Thoracic aorta (tissue), 2 donors: ENCODE results near the gene LGSN. TPM values are rescaled to one million over a fixed set of nuclear protein-coding genes. Genes with fewer than 3 reads are reported as not detected.
"Not testable (repeated sequence)": the region's sequence is repeated elsewhere in the genome, so short reads cannot be mapped to it uniquely, and the experiment has no call there.

Experiments
- ATAC-seq: fragments of 150-250 bp; one replicate; pipeline ENCODE4 v1.8.0; 2017; ENCODE audit warnings: low read depth; ENCODE audit not compliant: insufficient number of reproducible peaks, low FRiP score
- DNase-seq: peaks from one replicate; pipeline ENCODE4 v3.0.0-alpha.2; 2020; ENCODE audit warnings: low spot score
- H3K27ac ChIP-seq, 2 donors: fragments of 200-600 bp; sonication (generic); 1 replicate in 1 of 2; 2 replicates in 1 of 2; pipeline ENCODE4 v1.5.1; 2016; ENCODE audit warnings: mild to moderate bottlenecking in 2 of 2, moderate library complexity in 2 of 2
- H3K27me3 ChIP-seq: fragments of 200-600 bp; sonication (generic); replicated peaks from 2 replicates; pipeline ENCODE4 v1.6.0; 2016; ENCODE audit warnings: mild to moderate bottlenecking; ENCODE audit not compliant: insufficient read depth
- H3K36me3 ChIP-seq: fragments of 200-600 bp; sonication (generic); one replicate; pipeline ENCODE4 v1.5.1; 2016
- H3K4me1 ChIP-seq, 2 donors: fragments of 200-600 bp; sonication (generic); 1 replicate in 1 of 2; 2 replicates in 1 of 2; pipeline versions ENCODE4 v1.5.1 to v1.6.0; 2016; ENCODE audit warnings: low read depth in 2 of 2, mild to moderate bottlenecking in 1 of 2; ENCODE audit not compliant: control insufficient read depth in 1 of 2
- H3K4me3 ChIP-seq: fragments of 200-600 bp; sonication (generic); 2 replicates; pipeline ENCODE4 v1.5.1; 2016; ENCODE audit warnings: mild to moderate bottlenecking
- H3K9me3 ChIP-seq: fragments of 200-600 bp; sonication (generic); 2 replicates; pipeline ENCODE4 v1.5.1; 2016
- total RNA-seq, 2 donors: library from RNA; depleted of rRNA; stranded (reverse); fragments of >200 nt; gene quantifications; one replicate each; pipeline versions ENCODE4 v1.1.0 to v1.2.3, GENCODE V29; 2016
- TF ChIP-seq, protein P1 (sequence below): fragments of 200-600 bp; sonication (generic); IDR thresholded peaks from one replicate; pipeline ENCODE4 v1.5.1; 2019; ENCODE audit warnings: antibody characterized with exemption

Gene LGSN
- total RNA-seq, 2 donors from 2014 or later = not detected

DNA sequence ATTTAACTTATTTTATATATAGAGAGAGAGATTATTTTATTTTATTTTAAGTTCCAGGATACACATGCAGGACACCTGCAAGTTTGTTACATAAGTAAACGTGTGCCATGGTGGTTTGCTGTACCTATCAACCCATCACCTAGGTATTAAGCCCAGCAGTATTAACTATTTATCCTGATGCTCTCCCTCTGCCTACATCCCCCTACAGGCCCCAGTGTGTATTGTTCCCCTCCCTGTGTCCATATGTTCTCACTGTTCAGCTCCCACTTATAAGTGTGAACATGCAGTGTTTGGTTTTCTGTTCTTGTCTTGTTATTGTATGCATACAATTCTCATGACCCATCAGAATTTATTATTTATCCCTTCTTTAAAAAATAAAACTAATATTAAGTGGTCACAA lies 73.9 kb downstream of the LGSN start:
- no peaks in the 10 kb centered on the region for H3K4me1 ChIP-seq
- ATAC-seq (no peak), DNase-seq (no peak)
- H3K4me3 ChIP-seq = no peak overlapping the region
- no peaks in the 10 kb centered on the region for H3K9me3 ChIP-seq
- no peaks in the 10 kb centered on the region for H3K27me3 ChIP-seq
- H3K36me3 ChIP-seq = no peaks in the 10 kb centered on the region
- TF ChIP-seq, protein P1, sequence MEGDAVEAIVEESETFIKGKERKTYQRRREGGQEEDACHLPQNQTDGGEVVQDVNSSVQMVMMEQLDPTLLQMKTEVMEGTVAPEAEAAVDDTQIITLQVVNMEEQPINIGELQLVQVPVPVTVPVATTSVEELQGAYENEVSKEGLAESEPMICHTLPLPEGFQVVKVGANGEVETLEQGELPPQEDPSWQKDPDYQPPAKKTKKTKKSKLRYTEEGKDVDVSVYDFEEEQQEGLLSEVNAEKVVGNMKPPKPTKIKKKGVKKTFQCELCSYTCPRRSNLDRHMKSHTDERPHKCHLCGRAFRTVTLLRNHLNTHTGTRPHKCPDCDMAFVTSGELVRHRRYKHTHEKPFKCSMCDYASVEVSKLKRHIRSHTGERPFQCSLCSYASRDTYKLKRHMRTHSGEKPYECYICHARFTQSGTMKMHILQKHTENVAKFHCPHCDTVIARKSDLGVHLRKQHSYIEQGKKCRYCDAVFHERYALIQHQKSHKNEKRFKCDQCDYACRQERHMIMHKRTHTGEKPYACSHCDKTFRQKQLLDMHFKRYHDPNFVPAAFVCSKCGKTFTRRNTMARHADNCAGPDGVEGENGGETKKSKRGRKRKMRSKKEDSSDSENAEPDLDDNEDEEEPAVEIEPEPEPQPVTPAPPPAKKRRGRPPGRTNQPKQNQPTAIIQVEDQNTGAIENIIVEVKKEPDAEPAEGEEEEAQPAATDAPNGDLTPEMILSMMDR = no peak
- H3K27ac ChIP-seq = no peak overlapping the region

DNA sequence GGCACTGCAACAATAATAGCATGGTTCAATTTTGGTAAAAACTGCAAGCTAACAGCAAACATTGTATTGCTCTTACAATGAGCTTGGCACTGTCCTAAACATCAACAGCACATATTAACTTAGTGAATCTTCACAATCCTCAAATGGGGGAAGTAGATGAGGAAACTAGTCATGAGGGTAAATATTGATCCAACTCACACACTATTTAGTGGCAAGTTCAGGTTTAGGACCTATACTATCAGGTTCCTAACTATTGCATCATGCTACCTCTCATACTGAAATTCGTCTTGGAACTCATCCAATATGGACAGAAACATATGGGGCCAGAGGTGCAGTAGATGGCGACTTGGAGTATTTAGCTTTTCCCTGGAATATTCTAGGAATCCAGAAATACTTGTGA lies 74.4 kb downstream of the LGSN start:
- Histone ChIP-seq H3K9me3 (no peaks in the 10 kb centered on the region), H3K27me3 (no peaks in the 10 kb centered on the region), H3K36me3 (no peaks in the 10 kb centered on the region), H3K4me1 (no peaks in the 10 kb centered on the region), H3K4me3 (no peak overlapping the region), H3K27ac (no peak overlapping the region)
- TF ChIP-seq, protein P1 = no peak
- ATAC-seq (no peak), DNase-seq (no peak)

DNA sequence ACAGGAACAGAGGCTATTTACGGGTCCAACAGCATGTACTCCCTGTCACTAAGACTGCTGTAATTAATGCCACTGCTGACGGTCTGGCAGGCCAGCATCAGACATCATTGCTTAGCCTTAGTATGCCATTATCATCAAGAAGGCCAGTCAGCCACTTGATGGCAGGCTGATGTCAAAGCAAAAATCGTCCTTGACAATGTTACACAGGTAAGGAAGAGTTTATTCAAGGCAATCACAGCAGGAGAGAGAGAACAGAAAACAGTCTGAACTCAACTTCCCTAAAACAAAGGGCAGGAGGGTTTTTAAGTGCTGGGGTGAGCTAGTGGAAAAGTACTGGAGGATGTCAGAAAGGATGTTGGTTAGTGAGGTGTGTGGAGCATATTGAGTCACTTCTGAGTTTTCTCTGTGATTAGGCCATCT lies 83.4 kb downstream of the LGSN start:
- Histone ChIP-seq H3K36me3 (no peaks in the 10 kb centered on the region), H3K27ac (no peak overlapping the region), H3K4me1 (no peaks in the 10 kb centered on the region), H3K27me3 (no peaks in the 10 kb centered on the region), H3K9me3 (no peaks in the 10 kb centered on the region), H3K4me3 (no peak overlapping the region)
- DNase-seq (no peak), ATAC-seq (no peak)
- TF ChIP-seq, protein P1 = no peak

DNA sequence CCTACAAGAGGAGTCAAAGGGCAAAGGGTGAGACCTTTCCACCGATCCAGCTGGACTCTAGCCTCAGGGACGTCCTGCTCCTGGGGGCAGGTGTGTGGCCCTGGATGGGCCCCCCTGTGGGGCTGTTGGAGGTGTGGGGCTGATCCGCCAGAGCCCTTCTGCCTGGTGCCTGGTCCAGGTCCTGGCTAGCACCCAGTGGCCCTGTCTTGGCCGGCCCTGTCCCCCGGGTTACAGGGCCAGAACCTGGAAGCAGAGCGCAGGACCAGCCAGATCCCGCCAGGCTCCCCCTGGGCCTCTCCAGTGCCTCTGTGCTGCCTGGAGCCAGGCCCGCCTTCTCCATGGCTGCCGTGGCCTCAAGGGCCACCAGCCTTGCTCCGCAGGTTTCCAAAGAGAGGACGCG lies 89.3 kb downstream of the LGSN start:
- H3K4me1 ChIP-seq, H3K27me3 ChIP-seq, ATAC-seq, H3K36me3 ChIP-seq, H3K27ac ChIP-seq, H3K4me3 ChIP-seq, H3K9me3 ChIP-seq, DNase-seq: not testable (repeated sequence)

DNA sequence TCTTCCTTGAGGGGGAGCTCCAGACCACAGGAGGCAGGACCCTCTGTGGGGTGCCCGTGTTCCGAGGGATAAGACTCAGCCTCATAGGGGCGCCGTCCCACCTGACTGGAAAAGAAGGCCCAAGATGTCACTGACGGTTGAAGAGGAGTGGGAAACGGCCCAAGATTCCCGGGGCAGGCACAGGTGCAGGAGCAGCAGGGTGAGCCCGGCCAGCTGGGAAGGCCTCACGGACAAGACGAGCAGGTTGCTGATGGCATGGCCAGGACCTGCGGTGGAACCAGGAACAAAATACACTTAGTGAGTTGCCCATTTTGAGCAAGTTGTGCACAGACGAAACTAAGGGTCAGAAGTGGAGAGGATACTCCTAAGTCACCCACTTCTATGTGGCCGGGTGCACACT lies 89.8 kb downstream of the LGSN start:
- not testable (repeated sequence) for H3K27ac ChIP-seq, H3K36me3 ChIP-seq, ATAC-seq, H3K9me3 ChIP-seq, DNase-seq, H3K27me3 ChIP-seq, H3K4me3 ChIP-seq, H3K4me1 ChIP-seq

DNA sequence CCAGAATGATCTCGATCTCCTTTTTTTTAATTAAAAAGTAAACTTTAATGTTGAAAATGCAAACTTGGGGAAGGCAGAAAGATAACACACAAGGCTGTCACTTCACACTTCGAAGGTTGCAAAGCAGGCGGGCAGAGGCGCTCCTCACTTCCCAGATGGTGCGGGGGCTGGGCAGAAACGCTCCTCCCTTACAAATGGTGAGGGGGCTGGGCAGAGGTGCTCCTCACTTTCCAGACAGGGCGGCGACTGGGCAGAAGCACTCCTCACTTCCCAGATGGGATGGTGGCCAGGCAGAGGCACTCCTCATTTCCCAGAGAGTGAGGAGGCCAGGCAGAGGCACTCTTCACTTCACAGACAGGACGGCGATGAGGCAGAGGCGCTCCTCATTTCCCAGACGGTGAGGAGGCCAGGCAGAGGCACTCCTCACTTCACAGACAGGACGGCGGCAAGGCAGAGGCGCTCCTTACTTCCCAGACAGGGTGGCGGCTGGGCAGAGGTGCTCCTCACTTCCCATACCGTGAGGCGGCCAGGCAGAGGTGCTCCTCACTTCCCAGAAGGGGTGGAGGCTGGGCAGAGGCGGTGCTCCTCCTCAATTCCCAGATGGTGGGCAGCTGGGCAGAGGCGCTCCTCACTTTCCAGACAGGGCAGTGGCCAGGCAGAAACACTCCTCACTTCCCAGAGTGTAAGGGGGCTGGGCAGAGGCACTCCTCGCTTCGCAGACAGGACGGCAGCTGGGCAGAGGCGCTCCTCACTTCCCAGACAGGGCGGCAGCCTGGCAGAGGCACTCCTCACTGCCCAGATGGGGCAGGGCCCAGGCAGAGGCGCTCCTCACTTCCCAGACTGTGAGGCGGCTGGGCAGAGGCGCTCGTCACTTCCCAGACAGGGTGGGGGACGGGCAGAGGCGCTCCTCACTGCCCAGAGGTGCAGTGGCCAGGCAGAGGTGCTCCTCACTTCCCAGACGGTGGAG lies 91.6 kb downstream of the LGSN start:
- DNase-seq, H3K27me3 ChIP-seq, H3K36me3 ChIP-seq, H3K9me3 ChIP-seq, H3K27ac ChIP-seq, ATAC-seq, H3K4me3 ChIP-seq, H3K4me1 ChIP-seq: not testable (repeated sequence)

DNA sequence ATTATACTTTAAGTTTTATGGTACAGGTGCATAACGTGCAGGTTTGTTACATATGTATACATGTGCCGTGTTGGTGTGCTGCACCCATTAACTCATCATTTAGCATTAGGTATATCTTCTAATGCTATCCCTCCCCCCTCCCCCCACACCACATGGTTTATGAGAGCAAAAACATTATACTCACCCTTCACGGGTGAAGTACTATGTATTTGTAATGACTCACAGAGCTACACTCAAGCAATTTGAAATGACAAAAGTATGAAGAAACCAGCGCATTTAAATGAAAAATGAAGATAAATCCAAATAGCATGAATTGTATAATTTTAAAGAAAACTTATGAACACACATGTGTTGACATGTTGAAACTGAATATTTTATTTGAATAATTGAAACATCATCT lies 93.8 kb downstream of the LGSN start:
- H3K4me1 ChIP-seq, H3K9me3 ChIP-seq, H3K4me3 ChIP-seq, DNase-seq, H3K36me3 ChIP-seq, ATAC-seq, H3K27ac ChIP-seq, H3K27me3 ChIP-seq: not testable (repeated sequence)

Other genes with a start within 250 kb of the LGSN start
- not detected for gene FKBP1C, start 108.5 kb downstream of the LGSN start, total RNA-seq